GM12864 (cell line): ENCODE measurements around the gene ZNF483.
"Not testable (repeated sequence)": the region's sequence is repeated elsewhere in the genome, so short reads cannot be mapped to it uniquely, and the experiment has no call there.

Experiments
- DNase-seq: peaks from one replicate; pipeline ENCODE4 v3.0.0-alpha.2; 2011; ENCODE audit warnings: low read depth
- H3K4me3 ChIP-seq: 2 replicates; pipeline ENCODE4 v1.5.1; 2011; ENCODE audit warnings: mild to moderate bottlenecking, low read depth, low read length, control low read depth
- TF ChIP-seq, protein P1 (sequence below): IDR thresholded peaks from 2 replicates; pipeline ENCODE4 v1.5.1; 2011; ENCODE audit warnings: low read depth, mild to moderate bottlenecking, moderate library complexity, low read length, control low read depth, inconsistent platforms; ENCODE audit errors: missing control alignments

The ZNF483 gene

GRCh38 chr9:111483858-111484571, 41.0 kb upstream of the ZNF483 start, which contains the start of gene ECPAS:
ECPAS (minus strand) TSS chr9:111484383; CDS start chr9:111472918, 11,465 bp downstream.
- peak within 1 kb of the TSS; percentile 81 for H3K4me3 ChIP-seq
- TF ChIP-seq, protein P1, sequence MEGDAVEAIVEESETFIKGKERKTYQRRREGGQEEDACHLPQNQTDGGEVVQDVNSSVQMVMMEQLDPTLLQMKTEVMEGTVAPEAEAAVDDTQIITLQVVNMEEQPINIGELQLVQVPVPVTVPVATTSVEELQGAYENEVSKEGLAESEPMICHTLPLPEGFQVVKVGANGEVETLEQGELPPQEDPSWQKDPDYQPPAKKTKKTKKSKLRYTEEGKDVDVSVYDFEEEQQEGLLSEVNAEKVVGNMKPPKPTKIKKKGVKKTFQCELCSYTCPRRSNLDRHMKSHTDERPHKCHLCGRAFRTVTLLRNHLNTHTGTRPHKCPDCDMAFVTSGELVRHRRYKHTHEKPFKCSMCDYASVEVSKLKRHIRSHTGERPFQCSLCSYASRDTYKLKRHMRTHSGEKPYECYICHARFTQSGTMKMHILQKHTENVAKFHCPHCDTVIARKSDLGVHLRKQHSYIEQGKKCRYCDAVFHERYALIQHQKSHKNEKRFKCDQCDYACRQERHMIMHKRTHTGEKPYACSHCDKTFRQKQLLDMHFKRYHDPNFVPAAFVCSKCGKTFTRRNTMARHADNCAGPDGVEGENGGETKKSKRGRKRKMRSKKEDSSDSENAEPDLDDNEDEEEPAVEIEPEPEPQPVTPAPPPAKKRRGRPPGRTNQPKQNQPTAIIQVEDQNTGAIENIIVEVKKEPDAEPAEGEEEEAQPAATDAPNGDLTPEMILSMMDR: no peak
- peak; percentile 40 for DNase-seq

DNA sequence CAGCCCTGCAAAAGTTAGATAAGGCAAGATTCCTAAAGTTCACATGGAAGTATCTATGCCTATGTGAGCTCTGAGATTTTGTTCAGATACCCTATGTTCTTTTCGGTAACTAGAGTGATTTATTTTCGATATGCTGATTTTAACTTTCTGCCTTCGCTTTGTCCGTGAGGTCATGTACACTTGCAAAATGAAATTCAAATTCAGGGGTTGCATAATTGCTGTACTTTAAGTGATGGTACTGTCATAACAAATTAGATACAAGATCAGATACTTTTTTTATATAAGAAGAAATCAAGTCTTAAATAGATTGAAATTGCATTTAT, 40.4 kb upstream of the ZNF483 start:
- TF ChIP-seq, protein P1: no peak
- DNase-seq: peak; percentile 13
- peak overlapping the region; percentile 81 for H3K4me3 ChIP-seq

DNA sequence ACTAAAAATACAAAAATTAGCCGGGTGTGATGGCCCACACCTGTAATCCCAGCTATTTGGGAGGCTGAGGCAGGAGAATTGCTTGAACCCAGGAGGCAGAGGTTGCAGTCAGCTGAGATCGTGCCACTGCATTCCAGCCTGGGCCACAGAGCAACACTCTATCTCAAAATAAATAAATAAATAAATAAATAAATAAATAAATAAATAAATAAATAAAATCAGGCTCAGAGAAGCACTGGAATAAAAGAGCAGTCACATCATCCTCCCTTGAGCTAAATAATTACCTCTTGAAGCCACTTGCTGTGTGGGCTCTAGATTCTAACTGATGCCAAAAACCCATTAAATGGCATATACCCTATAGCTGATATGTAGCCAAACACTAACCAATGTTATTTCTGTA, 27.8 kb upstream of the ZNF483 start:
- not testable (repeated sequence) for DNase-seq, H3K4me3 ChIP-seq

- TF ChIP-seq, protein P1: no peak
- no peak for DNase-seq
- H3K4me3 ChIP-seq: no peak overlapping the region
These were observed 23.9 kb upstream of the ZNF483 start for GRCh38 chr9:111501005-111501562.

GRCh38 chr9:111501648-111502047, 23.3 kb upstream of the ZNF483 start:
- DNase-seq: no peak

GRCh38 chr9:111502506-111502905, 22.5 kb upstream of the ZNF483 start:
- DNase-seq: no peak
- TF ChIP-seq, protein P1: no peak
- H3K4me3 ChIP-seq: no peak overlapping the region

More at GRCh38 chr9:111501648-111502047, 23.3 kb upstream of the ZNF483 start:
- H3K4me3 ChIP-seq: no peak overlapping the region
- TF ChIP-seq, protein P1: no peak

DNA sequence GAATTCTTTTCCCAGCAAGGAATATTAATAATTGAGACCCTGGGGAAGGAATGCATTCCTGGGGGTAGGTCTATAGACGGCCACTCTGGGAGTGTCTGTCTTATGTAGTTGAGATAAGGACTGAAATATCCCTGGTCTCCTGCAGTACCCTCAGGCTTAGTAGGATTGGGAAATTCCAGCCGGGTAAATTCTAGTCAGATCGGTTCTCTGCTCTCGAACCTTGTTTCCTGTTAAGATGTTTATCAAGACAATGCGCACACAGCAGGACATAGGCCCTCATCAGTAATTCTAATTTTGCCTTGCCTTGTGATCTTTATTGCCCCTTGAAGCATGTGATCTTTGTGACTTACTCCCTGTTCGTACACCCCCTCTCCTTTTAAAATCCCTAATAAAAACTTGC, 13.4 kb upstream of the ZNF483 start:
- DNase-seq, H3K4me3 ChIP-seq: not testable (repeated sequence)

DNA sequence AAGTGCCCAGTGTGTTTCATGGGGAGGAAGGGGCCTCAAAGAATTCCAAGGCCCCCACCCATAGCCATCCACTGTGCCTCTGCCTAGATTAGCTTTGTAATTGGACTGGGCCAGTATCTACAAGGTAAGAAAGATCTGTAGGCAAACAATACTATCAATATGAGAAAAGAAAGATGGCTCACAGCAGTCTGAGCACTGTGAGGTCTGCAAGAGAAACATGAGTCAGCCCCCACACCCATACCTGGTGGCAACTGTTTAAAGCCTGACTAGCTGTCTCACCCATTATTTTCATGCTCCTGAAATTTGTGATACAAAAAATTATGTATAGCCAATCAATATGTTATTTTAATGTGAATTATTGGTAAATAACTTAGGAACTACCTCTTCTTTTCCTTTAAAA, 10.0 kb upstream of the ZNF483 start:
- TF ChIP-seq, protein P1: no peak
- no peak overlapping the region for H3K4me3 ChIP-seq
- no peak for DNase-seq
